ENCODE measurements around the gene RBM18.

Gene RBM18

GRCh38 chr9:122264360-122265148 lies at the start of gene RBM18, which contains the start of gene MRRF:
RBM18 (minus strand) TSS chr9:122264840; CDS start chr9:122261492, 3,348 bp downstream.
MRRF (plus strand) TSS chr9:122264882; CDS start chr9:122270892, 6,010 bp downstream.
- H3K4me3 Mint-ChIP-seq: peak within 1 kb of the TSS; percentile 99
- no peaks in the 10 kb centered on the region for H3K9me3 Mint-ChIP-seq
- no peaks in the 10 kb centered on the region for H3K27me3 Mint-ChIP-seq
- peak within 1 kb of the TSS; percentile 99 for H3K27ac Mint-ChIP-seq
- peaks cover 64% of the 10 kb centered on the region for H3K4me1 Mint-ChIP-seq
- H3K36me3 Mint-ChIP-seq: peaks cover 3% of the 10 kb centered on the region

- peaks cover 3% of the 10 kb centered on the region for H3K4me1 Mint-ChIP-seq
- no peaks in the 10 kb centered on the region for H3K9me3 Mint-ChIP-seq
- H3K27ac Mint-ChIP-seq: no peak overlapping the region
- H3K27me3 Mint-ChIP-seq: no peaks in the 10 kb centered on the region
- no peak overlapping the region for H3K4me3 Mint-ChIP-seq
- H3K36me3 Mint-ChIP-seq: peaks cover 14% of the 10 kb centered on the region
Measured at GRCh38 chr9:122314165-122314564, 49.5 kb upstream of the RBM18 start.

- no peak overlapping the region for H3K27ac Mint-ChIP-seq
- no peak overlapping the region for H3K4me3 Mint-ChIP-seq
- H3K27me3 Mint-ChIP-seq: no peaks in the 10 kb centered on the region
- H3K4me1 Mint-ChIP-seq: peaks cover 3% of the 10 kb centered on the region
- peaks cover 23% of the 10 kb centered on the region for H3K36me3 Mint-ChIP-seq
- H3K9me3 Mint-ChIP-seq: no peaks in the 10 kb centered on the region
Measured at GRCh38 chr9:122309861-122310260, 45.2 kb upstream of the RBM18 start.

GRCh38 chr9:122307925-122308324 lies 43.3 kb upstream of the RBM18 start:
- Mint-ChIP-seq H3K4me3 (no peak overlapping the region), H3K36me3 (peaks cover 16% of the 10 kb centered on the region), H3K27me3 (no peaks in the 10 kb centered on the region), H3K27ac (no peak overlapping the region), H3K4me1 (peaks cover 3% of the 10 kb centered on the region), H3K9me3 (no peaks in the 10 kb centered on the region)

- peaks cover 3% of the 10 kb centered on the region for H3K4me1 Mint-ChIP-seq
- H3K9me3 Mint-ChIP-seq: no peaks in the 10 kb centered on the region
- peaks cover 19% of the 10 kb centered on the region for H3K36me3 Mint-ChIP-seq
- no peaks in the 10 kb centered on the region for H3K27me3 Mint-ChIP-seq
- no peak overlapping the region for H3K4me3 Mint-ChIP-seq
- no peak overlapping the region for H3K27ac Mint-ChIP-seq
Measured at GRCh38 chr9:122307061-122307460, 42.4 kb upstream of the RBM18 start.

GRCh38 chr9:122302237-122303093 lies 37.8 kb upstream of the RBM18 start:
- Mint-ChIP-seq H3K36me3 (peaks cover 31% of the 10 kb centered on the region), H3K4me1 (peaks cover 4% of the 10 kb centered on the region), H3K9me3 (no peaks in the 10 kb centered on the region), H3K4me3 (no peak overlapping the region), H3K27ac (no peak overlapping the region), H3K27me3 (no peaks in the 10 kb centered on the region)

GRCh38 chr9:122297512-122297911 lies 32.9 kb upstream of the RBM18 start:
- Mint-ChIP-seq H3K4me3 (no peak overlapping the region), H3K27me3 (no peaks in the 10 kb centered on the region)

GRCh38 chr9:122294531-122294930 lies 29.9 kb upstream of the RBM18 start:
- H3K36me3 Mint-ChIP-seq: peaks cover 33% of the 10 kb centered on the region
- H3K4me3 Mint-ChIP-seq: no peak overlapping the region
- no peaks in the 10 kb centered on the region for H3K4me1 Mint-ChIP-seq
- H3K9me3 Mint-ChIP-seq: no peaks in the 10 kb centered on the region
- H3K27ac Mint-ChIP-seq: no peak overlapping the region
- no peaks in the 10 kb centered on the region for H3K27me3 Mint-ChIP-seq

More at GRCh38 chr9:122297512-122297911, 32.9 kb upstream of the RBM18 start:
- Mint-ChIP-seq H3K36me3 (peaks cover 40% of the 10 kb centered on the region), H3K9me3 (no peaks in the 10 kb centered on the region), H3K4me1 (peaks cover 4% of the 10 kb centered on the region), H3K27ac (no peak overlapping the region)

- H3K27ac Mint-ChIP-seq: no peak overlapping the region
- H3K4me1 Mint-ChIP-seq: no peaks in the 10 kb centered on the region
- H3K27me3 Mint-ChIP-seq: no peaks in the 10 kb centered on the region
- H3K4me3 Mint-ChIP-seq: no peak overlapping the region
- H3K9me3 Mint-ChIP-seq: no peaks in the 10 kb centered on the region
- peaks cover 27% of the 10 kb centered on the region for H3K36me3 Mint-ChIP-seq
Measured at GRCh38 chr9:122291458-122291857, 26.8 kb upstream of the RBM18 start.

GRCh38 chr9:122287214-122287720 lies 22.6 kb upstream of the RBM18 start:
- Mint-ChIP-seq H3K27me3 (no peaks in the 10 kb centered on the region), H3K27ac (no peak overlapping the region), H3K9me3 (no peaks in the 10 kb centered on the region), H3K4me1 (no peaks in the 10 kb centered on the region), H3K4me3 (no peak overlapping the region), H3K36me3 (peaks cover 11% of the 10 kb centered on the region)

- no peak overlapping the region for H3K27ac Mint-ChIP-seq
- no peaks in the 10 kb centered on the region for H3K27me3 Mint-ChIP-seq
- peaks cover 11% of the 10 kb centered on the region for H3K36me3 Mint-ChIP-seq
- H3K4me3 Mint-ChIP-seq: no peak overlapping the region
- no peaks in the 10 kb centered on the region for H3K9me3 Mint-ChIP-seq
- H3K4me1 Mint-ChIP-seq: no peaks in the 10 kb centered on the region
Measured at GRCh38 chr9:122286764-122287163, 22.1 kb upstream of the RBM18 start.

GRCh38 chr9:122281368-122281767 lies 16.7 kb upstream of the RBM18 start:
- no peak overlapping the region for H3K4me3 Mint-ChIP-seq
- no peaks in the 10 kb centered on the region for H3K9me3 Mint-ChIP-seq
- peaks cover 19% of the 10 kb centered on the region for H3K4me1 Mint-ChIP-seq
- H3K36me3 Mint-ChIP-seq: peaks cover 22% of the 10 kb centered on the region
- H3K27me3 Mint-ChIP-seq: no peaks in the 10 kb centered on the region
- H3K27ac Mint-ChIP-seq: no peak overlapping the region

GRCh38 chr9:122277285-122277897 lies 12.8 kb upstream of the RBM18 start:
- Mint-ChIP-seq H3K4me3 (no peak overlapping the region), H3K9me3 (no peaks in the 10 kb centered on the region), H3K4me1 (peaks cover 47% of the 10 kb centered on the region), H3K27me3 (no peaks in the 10 kb centered on the region), H3K27ac (no peak overlapping the region), H3K36me3 (peaks cover 40% of the 10 kb centered on the region)

GRCh38 chr9:122276096-122276495 lies 11.5 kb upstream of the RBM18 start:
- Mint-ChIP-seq H3K27ac (no peak overlapping the region), H3K27me3 (no peaks in the 10 kb centered on the region), H3K36me3 (peaks cover 37% of the 10 kb centered on the region), H3K4me3 (no peak overlapping the region), H3K4me1 (peaks cover 57% of the 10 kb centered on the region), H3K9me3 (no peaks in the 10 kb centered on the region)

GRCh38 chr9:122274055-122274454 lies 9.4 kb upstream of the RBM18 start:
- H3K9me3 Mint-ChIP-seq: no peaks in the 10 kb centered on the region
- H3K27me3 Mint-ChIP-seq: no peaks in the 10 kb centered on the region
- H3K4me3 Mint-ChIP-seq: peak overlapping the region; percentile 5
- peaks cover 34% of the 10 kb centered on the region for H3K36me3 Mint-ChIP-seq
- no peak overlapping the region for H3K27ac Mint-ChIP-seq
- H3K4me1 Mint-ChIP-seq: peaks cover 54% of the 10 kb centered on the region
